ENCODE results near the gene UGT1A8. TPM values are rescaled to one million over a fixed set of nuclear protein-coding genes. Genes with fewer than 3 reads are reported as not detected.

UGT1A8 gene
- total and polyA plus RNA-seq, 2 donors (not counting 3 experiments of a cell fraction or from before 2014, with no cell fraction given) = not detected

GRCh38 chr2:233571462-233571861, 46.0 kb upstream of the UGT1A8 start:
- H4K20me1 ChIP-seq (replicated peaks; ENCODE audit: control insufficient read depth, extremely low read depth, insufficient read depth, low read length) = no peaks in the 10 kb centered on the region
- no peak overlapping the region for H3K4me3 ChIP-seq (replicated peaks in 1 of 3; ENCODE audit: insufficient read depth in 1 of 3, low read depth in 1 of 3, low read length in 3 of 3)
- no TSS peak for BruUV-seq (replicated peaks)
- H3K9me3 ChIP-seq (replicated peaks; ENCODE audit: control insufficient read depth, insufficient read depth, low read length) = no peaks in the 10 kb centered on the region
- TF ChIP-seq POLR2A (IDR thresholded peaks at IDR 0.05; ENCODE audit: low read depth, low read length) = no peak
- no peak for TF ChIP-seq MAX (IDR thresholded peaks at IDR 0.05; ENCODE audit: insufficient read depth, insufficient read length)
- no peak for TF ChIP-seq MYC (IDR thresholded peaks at IDR 0.05; ENCODE audit: low read depth, low read length)
- no peak for TF ChIP-seq POLR2AphosphoS5 (IDR thresholded peaks at IDR 0.05; ENCODE audit: insufficient read depth, low read depth, low read length)
- no peak for TF ChIP-seq FOS (IDR thresholded peaks at IDR 0.05; ENCODE audit: borderline replicate concordance, insufficient read depth, low read length)
- no peak for TF ChIP-seq EZH2 (IDR thresholded peaks at IDR 0.05; ENCODE audit: borderline replicate concordance, low read depth, low read length, severe bottlenecking)
- no peak for TF ChIP-seq JUN (IDR thresholded peaks at IDR 0.05; ENCODE audit: borderline replicate concordance, insufficient read depth, insufficient read length, low read depth)
- no peak for TF ChIP-seq CTCF (IDR thresholded peaks at IDR 0.05; ENCODE audit: extremely low read depth in 1 of 2, insufficient read depth in 1 of 2, low read depth in 1 of 2, low read length in 2 of 2)
- no peak for TF ChIP-seq GATA2 (IDR thresholded peaks at IDR 0.05; ENCODE audit: insufficient read depth, insufficient read length, low read depth, low read length)
- no peaks in the 10 kb centered on the region for H3K4me1 ChIP-seq (ENCODE audit: control insufficient read depth, extremely low read depth, insufficient read depth, low read length)
- POLR2A ChIA-PET = no interaction called here
- dilution Hi-C loops (cut with MboI; ENCODE audit: extremely low pct_ligation_motif_present, low sequenced_read_pairs) (no loop called here), intact Hi-C loops (cut with micrococcal nuclease) (no loop called here)
- H3K36me3 ChIP-seq (ENCODE audit: control insufficient read depth in 2 of 2, extremely low read depth in 1 of 2, insufficient read depth in 2 of 2, low read length in 2 of 2) = no peaks in the 10 kb centered on the region
- no peak for DNase-seq (ENCODE audit: low read depth, low spot score)
- no peak overlapping the region for H2AFZ ChIP-seq (ENCODE audit: low read depth, low read length)
- peak; percentile 43 for FAIRE-seq
- H3K9me1 ChIP-seq (replicated peaks; ENCODE audit: control insufficient read depth, extremely low read depth, insufficient read depth, low read length) = no peaks in the 10 kb centered on the region
- peaks cover 2 to 3% of the 10 kb centered on the region in 2 experiments for H3K27me3 ChIP-seq (ENCODE audit: control insufficient read depth in 2 of 2, insufficient read depth in 2 of 2, low read length in 2 of 2)
- H3K4me2 ChIP-seq (ENCODE audit: insufficient read depth, low read length) = no peak overlapping the region
- no peaks in the 10 kb centered on the region for H3K79me2 ChIP-seq (ENCODE audit: control insufficient read depth, insufficient read depth, low read length)
- H3K9ac ChIP-seq (replicated peaks; ENCODE audit: extremely low read depth, insufficient read depth, low read length) = no peak overlapping the region
- CTCF ChIA-PET = no interaction called here
- H3K27ac ChIP-seq (ENCODE audit: insufficient read depth, low read depth, low read length) = no peak overlapping the region

All from endothelial cell of umbilical vein (primary cell).